HFFc6 (cell line): ENCODE results near the gene OR2J2. TPM values are rescaled to one million over a fixed set of nuclear protein-coding genes. Genes with fewer than 3 reads are reported as not detected.
"Not testable (repeated sequence)": the region's sequence is repeated elsewhere in the genome, so short reads cannot be mapped to it uniquely, and the experiment has no call there.

ENCODE experiments used
- DNase-seq: peaks from one replicate; pipeline ENCODE4 v3.0.0-alpha.2; 2018
- H3K27ac Mint-ChIP-seq: 2 replicates; pipeline ENCODE4 v1.8.0; 2020; ENCODE audit warnings: mild to moderate bottlenecking, mixed read lengths
- H3K27me3 Mint-ChIP-seq: 2 replicates; pipeline ENCODE4 v1.8.0; 2021; ENCODE audit warnings: mild to moderate bottlenecking, moderate library complexity, mixed read lengths; ENCODE audit not compliant: insufficient read depth
- H3K36me3 Mint-ChIP-seq: 2 replicates; pipeline ENCODE4 v1.8.0; 2021; ENCODE audit warnings: low read depth, mixed read lengths
- H3K4me1 Mint-ChIP-seq: 2 replicates; pipeline ENCODE4 v1.8.0; 2020; ENCODE audit warnings: low read depth, mixed read lengths
- H3K4me3 Mint-ChIP-seq: 2 replicates; pipeline ENCODE4 v1.8.0; 2020; ENCODE audit warnings: mild to moderate bottlenecking, moderate library complexity, mixed read lengths
- H3K9me3 Mint-ChIP-seq: 2 replicates; pipeline ENCODE4 v1.8.0; 2020; ENCODE audit warnings: mild to moderate bottlenecking, mixed read lengths
- total RNA-seq, 6 experiments: library from RNA; stranded (reverse); fragmentation: NEBNext Ultra II Directional; extraction: Animal tissue kit (Norgen Biotek cat#: 25700); gene quantifications; 2 replicates in 1 of 6; 3 replicates in 5 of 6; pipeline ENCODE4 v1.2.3, GENCODE V29; 2021
- TF ChIP-seq, protein P1 (sequence below): fragments of 200-600 bp; sonication (generic); IDR thresholded peaks from 2 replicates; pipeline ENCODE4 v1.5.0; 2021; ENCODE audit warnings: antibody characterized with exemption, mild to moderate bottlenecking

OR2J2 gene
- total RNA-seq, 6 experiments from 2014 or later: not detected

DNA sequence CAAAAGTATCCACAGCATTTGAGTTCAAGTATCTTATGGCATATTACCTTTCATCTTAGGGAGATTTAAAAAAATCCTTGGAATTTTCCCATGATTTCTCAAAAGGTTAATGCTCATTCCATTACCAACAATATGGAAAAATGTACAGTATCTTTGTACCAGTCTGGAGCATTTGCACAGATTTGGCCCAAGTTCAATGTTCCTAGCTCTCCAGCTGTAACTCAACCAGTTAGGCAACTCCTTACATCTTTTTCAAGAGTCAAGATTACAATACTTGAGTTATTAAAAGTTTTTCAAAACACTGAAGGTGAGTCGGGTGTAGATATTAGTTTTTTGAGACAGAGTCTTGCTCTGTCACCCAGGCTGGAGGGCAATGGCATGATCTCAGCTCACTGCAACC is 1.0 kb downstream of the OR2J2 start:
- peaks cover 37% of the 10 kb centered on the region for H3K9me3 Mint-ChIP-seq
- no peak overlapping the region for H3K4me3 Mint-ChIP-seq
- no peaks in the 10 kb centered on the region for H3K27me3 Mint-ChIP-seq
- H3K36me3 Mint-ChIP-seq: no peaks in the 10 kb centered on the region
- no peak overlapping the region for H3K27ac Mint-ChIP-seq
- TF ChIP-seq, protein P1, sequence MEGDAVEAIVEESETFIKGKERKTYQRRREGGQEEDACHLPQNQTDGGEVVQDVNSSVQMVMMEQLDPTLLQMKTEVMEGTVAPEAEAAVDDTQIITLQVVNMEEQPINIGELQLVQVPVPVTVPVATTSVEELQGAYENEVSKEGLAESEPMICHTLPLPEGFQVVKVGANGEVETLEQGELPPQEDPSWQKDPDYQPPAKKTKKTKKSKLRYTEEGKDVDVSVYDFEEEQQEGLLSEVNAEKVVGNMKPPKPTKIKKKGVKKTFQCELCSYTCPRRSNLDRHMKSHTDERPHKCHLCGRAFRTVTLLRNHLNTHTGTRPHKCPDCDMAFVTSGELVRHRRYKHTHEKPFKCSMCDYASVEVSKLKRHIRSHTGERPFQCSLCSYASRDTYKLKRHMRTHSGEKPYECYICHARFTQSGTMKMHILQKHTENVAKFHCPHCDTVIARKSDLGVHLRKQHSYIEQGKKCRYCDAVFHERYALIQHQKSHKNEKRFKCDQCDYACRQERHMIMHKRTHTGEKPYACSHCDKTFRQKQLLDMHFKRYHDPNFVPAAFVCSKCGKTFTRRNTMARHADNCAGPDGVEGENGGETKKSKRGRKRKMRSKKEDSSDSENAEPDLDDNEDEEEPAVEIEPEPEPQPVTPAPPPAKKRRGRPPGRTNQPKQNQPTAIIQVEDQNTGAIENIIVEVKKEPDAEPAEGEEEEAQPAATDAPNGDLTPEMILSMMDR: no peak
- H3K4me1 Mint-ChIP-seq: no peaks in the 10 kb centered on the region
- DNase-seq: no peak

DNA sequence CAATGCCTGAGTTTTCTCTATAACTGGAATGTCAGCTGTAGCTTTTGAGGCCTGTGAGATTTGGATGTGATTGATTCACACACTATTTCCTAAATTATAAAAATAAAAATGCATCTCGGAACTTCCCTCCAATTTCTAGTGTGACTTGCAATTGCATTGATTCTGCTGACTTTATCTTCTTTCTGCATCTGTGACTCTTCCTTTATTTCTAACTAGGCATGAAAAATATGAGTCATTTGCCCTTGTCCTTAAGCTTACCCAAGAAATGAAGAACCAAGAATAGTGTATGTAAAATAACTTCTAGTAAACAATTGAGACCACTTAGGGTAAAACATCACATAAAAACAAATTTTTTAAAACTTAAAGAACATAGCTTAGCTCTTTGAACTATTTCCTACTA is 12.9 kb downstream of the OR2J2 start:
- TF ChIP-seq, protein P1: no peak
- H3K9me3 Mint-ChIP-seq: peaks cover 52% of the 10 kb centered on the region
- H3K27me3 Mint-ChIP-seq: no peaks in the 10 kb centered on the region; the same call in 1 of the 2 replicates
- no peak overlapping the region for H3K27ac Mint-ChIP-seq
- no peak for DNase-seq
- peaks cover 5% of the 10 kb centered on the region; the same call in 1 of the 2 replicates for H3K36me3 Mint-ChIP-seq
- H3K4me3 Mint-ChIP-seq: no peak overlapping the region
- H3K4me1 Mint-ChIP-seq: no peaks in the 10 kb centered on the region

DNA sequence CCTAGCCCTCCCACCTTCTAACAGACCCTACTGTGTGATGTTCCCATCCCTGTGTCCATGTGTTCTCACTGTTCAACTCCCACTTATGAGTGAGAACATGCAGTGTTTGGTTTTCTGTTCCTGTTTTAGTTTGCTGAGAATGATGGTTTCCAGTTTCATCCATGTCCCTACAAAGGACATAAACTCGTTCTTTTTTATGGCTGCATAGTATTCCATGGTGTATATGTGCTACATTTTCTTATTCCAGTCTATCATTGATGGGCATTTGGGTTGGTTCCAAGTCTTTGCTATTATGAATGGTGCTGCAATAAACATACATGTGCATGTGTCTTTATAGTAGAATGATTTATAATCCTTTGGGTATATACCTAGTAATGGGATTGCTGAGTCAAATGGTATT is 18.0 kb downstream of the OR2J2 start:
- not testable (repeated sequence) for H3K4me1 Mint-ChIP-seq
- H3K9me3 Mint-ChIP-seq: peaks cover 55% of the 10 kb centered on the region

DNA sequence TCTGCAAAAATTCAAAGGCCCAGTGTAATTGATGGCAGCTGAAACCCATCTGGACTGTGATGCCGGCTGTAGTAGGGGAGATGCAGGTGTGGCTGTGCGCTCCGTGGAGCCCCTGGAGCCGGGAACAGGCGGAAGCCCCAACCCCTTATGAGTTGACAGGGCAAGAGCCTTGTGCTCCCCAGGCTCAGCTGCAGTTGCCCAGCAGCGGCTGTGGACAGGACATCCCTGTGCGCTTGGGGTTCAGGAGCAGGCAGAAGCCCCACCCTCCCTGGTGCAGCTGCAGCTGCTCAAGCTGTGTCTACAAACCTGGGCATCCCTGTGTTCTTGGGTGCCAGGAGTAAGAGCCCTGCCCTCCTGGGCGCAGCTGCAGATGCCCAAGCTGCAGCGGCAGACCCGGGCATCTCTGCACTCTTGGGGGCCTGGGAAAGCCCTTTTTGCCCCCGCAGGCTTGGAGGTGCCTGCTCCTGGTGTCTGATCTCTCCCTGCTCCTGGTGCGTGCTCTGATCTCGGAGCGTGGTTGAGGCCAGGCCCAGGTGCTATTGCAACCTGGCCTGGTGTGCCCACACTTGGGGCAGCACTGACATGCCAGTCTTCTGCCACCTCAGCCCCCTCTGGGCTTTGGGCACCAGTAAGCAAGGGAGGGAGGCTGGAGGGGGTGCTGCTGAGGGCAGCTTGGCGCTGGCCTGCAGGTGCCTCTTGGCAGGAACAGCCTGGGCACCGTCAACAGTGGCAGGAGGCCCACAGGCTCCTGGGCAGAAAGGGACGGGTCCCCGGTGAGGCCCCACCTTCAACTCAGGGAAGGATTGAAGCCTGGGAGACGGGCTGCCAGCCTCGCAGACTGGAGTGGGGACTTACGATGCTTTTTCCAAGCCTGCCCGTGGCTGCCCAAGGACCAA is 30.3 kb downstream of the OR2J2 start:
- no peak overlapping the region for H3K27ac Mint-ChIP-seq
- no peaks in the 10 kb centered on the region for H3K4me1 Mint-ChIP-seq
- H3K9me3 Mint-ChIP-seq: peaks cover 23% of the 10 kb centered on the region
- no peaks in the 10 kb centered on the region for H3K36me3 Mint-ChIP-seq
- TF ChIP-seq, protein P1: no peak
- DNase-seq: no peak
- H3K27me3 Mint-ChIP-seq: no peaks in the 10 kb centered on the region
- no peak overlapping the region for H3K4me3 Mint-ChIP-seq

More for the DNA sequence above, 18.0 kb downstream of the OR2J2 start:
- not testable (repeated sequence) for H3K36me3 Mint-ChIP-seq, H3K27ac Mint-ChIP-seq, H3K27me3 Mint-ChIP-seq, DNase-seq, H3K4me3 Mint-ChIP-seq

DNA sequence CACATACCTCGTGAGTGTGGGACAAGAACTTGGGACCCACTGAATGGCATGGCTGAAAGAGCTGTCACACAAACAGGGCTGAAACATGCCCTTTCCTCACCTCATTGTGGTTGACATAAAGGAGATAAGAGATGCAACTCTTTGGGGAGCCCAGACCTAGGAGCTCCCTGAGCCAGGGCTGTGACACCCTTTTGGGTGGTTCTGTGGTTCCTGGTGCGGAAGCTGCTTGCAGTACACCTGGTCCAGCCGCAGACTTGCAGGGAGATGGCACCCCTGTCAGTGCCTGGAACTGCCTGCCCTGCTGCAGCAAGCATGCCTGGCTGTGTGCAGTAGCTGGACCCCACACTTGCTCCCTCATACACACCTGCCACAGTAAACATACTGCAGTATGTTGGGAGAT is 31.3 kb downstream of the OR2J2 start:
- TF ChIP-seq, protein P1: no peak
- Mint-ChIP-seq H3K27ac (no peak overlapping the region), H3K4me3 (no peak overlapping the region), H3K36me3 (no peaks in the 10 kb centered on the region), H3K27me3 (no peaks in the 10 kb centered on the region), H3K9me3 (peaks cover 23% of the 10 kb centered on the region), H3K4me1 (no peaks in the 10 kb centered on the region)
- no peak for DNase-seq

DNA sequence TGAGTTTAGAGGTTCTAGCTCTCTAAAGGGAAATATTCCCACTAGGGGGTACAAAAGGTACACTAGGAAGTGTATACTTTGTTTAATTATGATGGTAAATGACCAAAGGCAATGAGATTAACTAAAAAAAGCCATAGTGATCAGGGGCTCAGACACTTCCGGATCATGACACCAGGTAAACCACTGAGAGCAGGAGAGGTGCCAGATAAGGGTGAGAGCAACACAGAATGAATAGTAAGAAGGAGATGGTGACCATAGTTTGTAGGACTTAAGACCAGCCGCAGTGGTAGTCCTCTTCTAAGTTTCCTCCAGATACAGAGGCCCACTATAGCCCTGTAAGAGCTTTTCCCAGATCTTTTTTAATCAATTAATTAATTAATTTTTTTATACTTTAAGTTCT is 40.8 kb downstream of the OR2J2 start:
- Mint-ChIP-seq H3K4me1 (no peaks in the 10 kb centered on the region), H3K27me3 (no peaks in the 10 kb centered on the region), H3K36me3 (no peaks in the 10 kb centered on the region), H3K9me3 (peaks cover 20% of the 10 kb centered on the region), H3K4me3 (no peak overlapping the region), H3K27ac (no peak overlapping the region)
- TF ChIP-seq, protein P1: no peak
- DNase-seq: no peak
